HG03342 (cell line): Measurements from ENCODE around the gene LRRC8E.
"Not testable (repeated sequence)": the region's sequence is repeated elsewhere in the genome, so short reads cannot be mapped to it uniquely, and the experiment has no call there.

Experiments
- ATAC-seq: cut with Tn5 transposase; IDR thresholded peaks from one replicate; pipeline ENCODE4 v1.9.1; 2021; ENCODE audit warnings: mild to moderate bottlenecking, moderate library complexity; ENCODE audit not compliant: unreplicated experiment

LRRC8E gene

DNA sequence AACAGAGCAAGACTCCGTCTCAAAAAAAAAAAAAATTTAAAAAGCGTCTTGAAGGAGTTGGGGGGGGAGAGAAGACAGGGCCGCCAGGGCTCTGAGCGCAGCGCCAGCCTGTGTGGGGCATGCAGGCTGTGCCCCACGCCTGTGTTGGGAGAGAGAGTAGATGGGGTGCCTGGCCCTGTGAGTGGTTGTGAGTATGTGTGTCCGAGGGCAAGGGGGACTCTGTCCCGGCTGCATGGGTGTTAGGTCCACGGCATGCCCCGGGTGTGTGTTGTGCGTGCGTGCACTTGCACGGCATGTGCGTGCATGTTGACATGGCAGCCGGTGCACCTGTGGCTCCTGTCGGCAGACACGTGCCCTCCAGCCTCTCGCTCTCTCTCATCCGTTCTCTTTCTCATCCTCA, 18.8 kb downstream of the LRRC8E start:
- ATAC-seq: no peak

DNA sequence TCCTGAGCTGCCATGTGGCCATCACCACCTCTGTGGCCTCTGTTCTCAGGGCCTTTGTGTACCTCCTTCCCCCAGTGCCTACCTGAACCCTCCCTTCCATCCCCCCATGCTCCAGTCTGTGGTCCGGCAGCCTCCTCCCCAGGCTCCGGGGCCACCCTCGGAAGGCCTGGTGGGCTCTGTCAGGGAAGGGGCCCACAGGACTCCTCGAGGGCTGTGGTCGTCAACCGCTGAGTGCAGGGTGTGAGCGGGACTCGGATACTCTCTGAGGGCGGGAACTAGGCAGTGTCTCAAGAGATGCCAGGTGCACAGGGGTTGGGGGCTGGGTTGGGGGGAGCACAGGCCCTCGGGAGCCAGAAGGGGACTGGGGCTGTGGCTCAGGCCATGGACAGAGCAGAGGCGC, 19.2 kb downstream of the LRRC8E start:
- no peak for ATAC-seq

DNA sequence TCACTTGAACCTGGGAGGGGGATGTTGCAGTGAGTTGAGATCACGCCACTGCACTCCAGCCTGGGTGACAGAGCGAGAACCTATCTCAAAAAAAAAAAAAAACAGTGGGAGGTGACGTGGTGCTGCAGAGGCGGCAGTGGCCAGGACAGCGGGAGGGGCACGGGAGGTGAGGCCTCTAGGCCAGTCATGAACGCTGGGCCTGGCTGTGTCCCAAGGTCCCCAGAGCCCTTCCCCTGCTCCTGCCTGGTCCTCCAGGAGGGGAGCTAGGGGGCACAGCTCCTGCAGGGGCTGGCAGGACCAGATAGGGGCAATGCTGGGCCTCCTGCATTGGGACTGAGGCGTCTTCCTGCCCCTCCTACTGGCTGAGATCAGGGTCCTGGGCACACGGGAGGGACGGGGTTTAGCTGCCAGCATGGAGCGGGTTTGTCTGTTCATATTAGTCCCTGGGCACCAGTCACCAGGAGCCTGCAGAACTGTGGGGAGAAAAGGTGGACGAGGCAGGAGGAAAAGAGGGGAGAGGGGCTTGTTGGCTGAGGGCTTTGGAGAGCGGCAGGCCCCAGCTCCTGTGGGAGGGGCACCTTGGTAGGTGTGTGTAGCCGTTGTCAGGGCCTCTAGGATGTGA, 19.9 kb downstream of the LRRC8E start:
- ATAC-seq: no peak

DNA sequence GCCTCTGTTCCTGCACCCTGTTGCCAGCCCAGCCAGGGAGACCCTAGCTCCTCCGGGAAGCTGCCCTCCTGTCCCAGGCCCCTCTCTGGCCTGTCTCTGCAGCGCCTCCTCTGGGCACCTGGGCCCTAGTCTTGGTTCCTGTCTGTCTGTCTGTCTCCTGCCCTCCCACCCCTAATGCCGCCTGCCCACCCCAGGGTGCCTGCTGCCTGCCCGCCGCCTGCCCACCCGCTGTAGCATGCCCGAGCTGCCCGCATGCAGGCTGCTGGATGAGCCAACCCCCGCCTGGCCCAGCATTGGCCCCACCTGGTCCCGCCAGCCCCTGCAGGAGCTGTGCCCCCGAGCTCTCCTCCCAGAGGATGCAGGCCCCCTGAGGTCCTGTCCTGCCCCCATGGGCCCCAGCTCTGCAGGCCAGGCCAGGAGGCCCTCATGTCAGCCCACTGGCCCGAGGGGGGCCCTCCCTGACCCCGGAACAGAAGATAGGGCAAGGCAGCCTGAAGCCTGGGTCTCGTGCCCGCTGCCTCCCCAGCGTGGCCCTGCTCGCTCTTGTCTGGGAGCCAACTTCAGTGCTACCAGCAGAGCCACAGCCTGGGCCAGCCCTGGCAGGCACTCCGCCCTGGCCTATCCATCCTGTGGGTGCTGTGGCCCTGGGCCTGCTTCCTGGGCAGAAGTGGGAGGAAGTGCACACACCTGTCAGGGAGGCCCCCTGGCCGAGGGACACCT, 20.6 kb downstream of the LRRC8E start:
- no peak for ATAC-seq

DNA sequence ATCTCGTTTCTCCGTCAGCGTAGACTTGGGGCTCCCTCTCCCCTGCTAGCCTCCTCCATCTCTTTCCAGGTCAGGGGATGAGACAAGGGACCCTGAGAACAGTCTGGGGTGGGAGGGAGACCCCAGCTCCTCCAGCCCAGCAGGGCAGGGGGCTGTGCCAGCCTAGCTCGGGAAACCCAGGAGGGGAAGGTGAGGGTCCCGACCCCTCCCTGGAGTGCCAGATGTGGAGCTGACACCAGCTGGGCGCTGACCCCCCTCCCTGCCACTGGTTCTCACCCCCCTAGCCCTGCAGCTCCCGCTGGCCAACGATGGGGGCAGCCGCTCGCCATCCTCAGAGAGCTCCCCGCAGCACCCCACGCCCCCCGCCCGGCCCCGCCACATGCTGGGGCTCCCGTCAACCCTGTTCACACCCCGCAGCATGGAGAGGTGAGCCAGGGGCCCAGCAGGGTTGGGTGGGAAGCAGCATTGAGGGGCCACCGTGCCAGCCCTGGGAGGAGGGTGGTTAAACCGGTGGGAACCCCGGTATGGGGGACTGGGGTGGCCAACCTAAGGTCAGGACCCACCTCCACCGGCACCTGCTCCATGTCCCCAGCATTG, 21.3 kb downstream of the LRRC8E start:
- no peak for ATAC-seq

DNA sequence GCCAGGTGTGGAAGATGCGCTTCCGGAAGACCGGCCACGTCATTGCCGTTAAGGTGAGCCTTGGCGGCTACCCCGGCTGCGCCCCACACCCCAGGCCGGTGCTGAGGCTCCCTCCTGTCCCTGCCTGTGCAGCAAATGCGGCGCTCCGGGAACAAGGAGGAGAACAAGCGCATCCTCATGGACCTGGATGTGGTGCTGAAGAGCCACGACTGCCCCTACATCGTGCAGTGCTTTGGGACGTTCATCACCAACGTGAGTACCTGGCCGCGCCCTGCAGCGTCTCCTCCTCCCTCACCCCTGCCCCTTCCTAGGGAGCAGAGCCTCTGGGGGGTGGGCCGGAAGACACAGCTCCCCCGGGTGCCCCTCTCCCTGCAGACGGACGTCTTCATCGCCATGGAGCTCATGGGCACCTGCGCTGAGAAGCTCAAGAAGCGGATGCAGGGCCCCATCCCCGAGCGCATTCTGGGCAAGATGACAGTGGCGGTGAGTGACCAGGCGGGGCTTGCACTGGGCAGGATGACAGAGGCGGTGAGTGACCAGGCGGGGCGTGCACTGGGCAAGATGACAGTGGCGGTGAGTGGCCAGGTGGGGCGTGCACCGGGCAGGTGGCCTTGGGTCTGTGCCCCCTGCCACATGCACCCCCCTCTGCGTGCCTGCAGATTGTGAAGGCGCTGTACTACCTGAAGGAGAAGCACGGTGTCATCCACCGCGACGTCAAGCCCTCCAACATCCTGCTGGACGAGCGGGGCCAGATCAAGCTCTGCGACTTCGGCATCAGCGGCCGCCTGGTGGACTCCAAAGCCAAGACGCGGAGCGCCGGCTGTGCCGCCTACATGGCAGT, 22.2 kb downstream of the LRRC8E start:
- no peak for ATAC-seq

DNA sequence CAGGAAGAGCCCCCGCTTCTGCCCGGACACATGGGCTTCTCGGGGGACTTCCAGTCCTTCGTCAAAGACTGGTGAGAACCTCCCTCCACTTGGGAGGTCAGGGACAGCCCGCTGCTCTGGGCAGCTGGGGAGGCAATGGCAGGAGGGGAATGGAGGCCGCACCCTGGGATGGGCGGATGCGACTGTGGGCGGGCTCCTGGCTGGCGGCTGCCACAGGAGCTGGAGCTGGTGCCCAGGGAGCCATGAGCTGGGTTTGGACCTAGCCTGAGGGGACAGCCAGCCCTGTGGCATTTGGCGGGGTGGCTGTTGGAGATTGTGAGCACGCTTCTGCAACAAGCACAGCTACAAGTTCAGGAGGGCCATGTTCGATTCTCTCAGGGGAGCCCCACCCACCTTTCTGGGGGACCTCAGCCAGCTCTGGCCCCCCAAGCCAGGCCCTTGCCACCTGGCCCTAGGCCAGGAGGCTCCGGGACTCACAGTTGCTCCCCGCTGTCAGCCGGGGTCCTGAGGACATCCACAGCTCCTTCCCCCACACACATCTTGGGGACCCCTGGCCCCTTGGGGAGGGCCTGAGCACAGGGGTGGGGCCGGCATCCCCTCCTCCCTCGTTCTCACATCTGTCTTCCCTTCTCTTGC, 23.3 kb downstream of the LRRC8E start:
- no peak for ATAC-seq

DNA sequence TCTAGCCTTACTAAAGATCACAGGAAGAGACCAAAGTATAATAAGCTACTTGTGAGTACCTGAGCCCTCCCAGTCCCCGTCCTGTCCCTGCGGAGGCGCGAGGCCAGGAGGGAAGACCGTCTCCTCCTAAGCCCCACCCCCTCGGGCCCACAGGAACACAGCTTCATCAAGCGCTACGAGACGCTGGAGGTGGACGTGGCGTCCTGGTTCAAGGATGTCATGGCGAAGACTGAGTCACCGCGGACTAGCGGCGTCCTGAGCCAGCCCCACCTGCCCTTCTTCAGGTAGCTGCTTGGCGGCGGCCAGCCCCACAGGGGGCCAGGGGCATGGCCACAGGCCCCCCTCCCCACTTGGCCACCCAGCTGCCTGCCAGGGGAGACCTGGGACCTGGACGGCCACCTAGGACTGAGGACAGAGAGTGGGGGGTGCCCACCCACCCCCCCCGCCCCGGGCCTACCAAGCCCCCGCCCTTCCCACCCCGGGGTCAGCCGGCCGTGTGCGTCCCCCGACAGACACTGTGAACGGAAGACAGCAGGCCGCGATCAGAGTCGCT, 23.9 kb downstream of the LRRC8E start:
- ATAC-seq: no peak

DNA sequence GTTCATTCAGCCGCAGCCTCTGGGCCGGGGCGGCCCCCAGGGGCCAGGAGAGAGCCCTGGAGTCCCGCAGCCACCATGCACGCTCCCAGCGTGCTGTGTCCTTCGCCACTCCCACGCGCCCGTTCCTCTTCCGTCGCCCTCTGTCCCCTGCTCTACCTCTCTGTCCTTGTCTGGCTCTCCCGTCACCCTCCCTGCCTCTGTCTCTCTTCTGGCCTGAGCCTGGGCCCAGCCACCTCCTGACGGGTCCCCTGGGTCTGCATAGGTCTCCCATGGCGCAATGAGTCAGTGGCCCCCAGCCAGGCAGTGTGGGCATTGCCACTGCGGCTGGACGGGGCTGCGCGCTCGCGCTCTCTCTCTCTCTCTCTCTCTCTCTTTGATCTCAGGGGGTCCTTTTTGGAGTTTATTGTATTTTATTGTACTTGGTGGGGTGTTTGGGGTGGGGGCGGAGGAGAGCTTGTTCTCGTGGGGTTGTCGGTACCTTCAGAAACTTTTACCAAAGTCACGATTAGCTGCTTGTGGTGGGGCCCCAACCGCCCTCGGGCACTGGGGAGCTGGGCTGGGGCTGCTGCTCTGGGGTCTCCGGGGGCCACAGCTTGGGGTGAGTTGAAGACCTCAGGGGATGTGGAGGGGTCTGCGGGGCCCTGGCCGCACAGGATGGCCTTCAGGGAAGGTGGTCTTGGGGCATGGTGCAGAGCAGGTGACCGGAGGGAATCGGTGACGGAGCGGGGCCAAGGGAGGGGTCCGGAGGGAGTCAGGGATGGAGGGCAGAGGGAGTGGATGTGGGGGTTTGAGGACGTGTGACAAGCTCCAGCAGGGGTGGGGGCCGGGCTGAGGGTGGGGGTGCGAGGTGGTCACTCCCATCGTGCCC, 24.6 kb downstream of the LRRC8E start:
- ATAC-seq: no peak

DNA sequence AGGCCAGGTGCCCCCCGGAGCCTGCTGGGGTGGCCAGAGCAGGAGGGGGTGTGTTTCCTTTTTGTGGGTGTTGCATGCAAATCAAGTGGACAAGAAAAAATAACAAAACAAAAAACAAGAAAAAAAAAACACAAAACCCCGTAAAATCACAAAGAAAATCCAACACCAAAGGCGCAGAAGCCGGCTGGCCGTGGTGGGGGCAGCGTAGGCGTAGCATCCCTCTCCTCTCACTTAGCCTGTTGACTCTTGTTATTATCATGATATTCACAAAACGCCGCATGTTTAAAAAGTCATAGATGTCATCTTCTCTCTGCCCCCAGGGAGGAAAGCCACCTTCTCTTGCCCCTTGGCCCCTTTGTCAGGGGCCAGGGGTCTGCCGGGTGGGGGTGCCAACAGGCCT, 25.3 kb downstream of the LRRC8E start:
- no peak for ATAC-seq

DNA sequence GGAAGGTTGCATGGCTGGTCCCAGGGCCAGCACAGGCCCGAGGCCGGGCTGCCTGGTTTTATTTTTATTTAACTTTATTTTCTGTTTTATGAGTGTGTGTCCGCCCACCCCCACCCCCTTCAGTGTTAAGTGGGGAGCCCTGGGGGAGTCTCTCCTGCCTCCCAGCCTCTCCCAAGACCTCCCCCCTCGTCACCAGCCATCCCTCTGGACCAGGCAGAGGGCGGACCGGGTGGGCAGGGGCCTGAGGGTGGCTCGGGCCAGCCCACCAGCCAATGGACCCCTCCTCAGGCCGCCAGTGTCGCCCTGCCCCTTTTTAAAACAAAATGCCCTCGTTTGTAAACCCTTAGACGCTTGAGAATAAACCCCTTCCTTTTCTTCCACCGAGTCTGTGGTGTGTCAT, 25.8 kb downstream of the LRRC8E start:
- no peak for ATAC-seq

DNA sequence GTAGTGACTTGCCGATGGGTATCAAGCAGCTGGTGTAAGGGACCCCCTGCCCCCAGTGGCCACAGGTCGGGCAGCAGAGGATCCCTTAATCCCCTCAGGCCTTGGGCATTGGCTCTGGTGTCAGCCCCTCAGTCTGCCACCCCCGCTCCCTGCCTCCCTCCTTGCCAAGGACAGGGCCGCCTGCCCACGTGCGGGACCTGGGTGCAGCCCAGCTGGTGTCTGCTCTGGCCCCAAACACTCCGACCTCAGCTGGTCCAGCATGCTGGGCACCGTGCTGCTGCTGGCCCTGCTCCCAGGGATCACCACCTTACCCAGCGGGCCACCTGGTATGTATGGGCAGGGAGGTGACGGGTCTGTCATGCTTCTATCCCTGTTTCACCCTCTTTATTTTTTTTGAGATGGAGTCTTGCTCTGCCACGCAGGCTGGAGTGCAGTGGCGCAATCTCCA, 26.3 kb downstream of the LRRC8E start, which contains the start of gene TGFBR3L:
Gene TGFBR3L (plus strand): TSS at position 233 of the 448 bp plus-strand sequence.
- ATAC-seq: no peak

DNA sequence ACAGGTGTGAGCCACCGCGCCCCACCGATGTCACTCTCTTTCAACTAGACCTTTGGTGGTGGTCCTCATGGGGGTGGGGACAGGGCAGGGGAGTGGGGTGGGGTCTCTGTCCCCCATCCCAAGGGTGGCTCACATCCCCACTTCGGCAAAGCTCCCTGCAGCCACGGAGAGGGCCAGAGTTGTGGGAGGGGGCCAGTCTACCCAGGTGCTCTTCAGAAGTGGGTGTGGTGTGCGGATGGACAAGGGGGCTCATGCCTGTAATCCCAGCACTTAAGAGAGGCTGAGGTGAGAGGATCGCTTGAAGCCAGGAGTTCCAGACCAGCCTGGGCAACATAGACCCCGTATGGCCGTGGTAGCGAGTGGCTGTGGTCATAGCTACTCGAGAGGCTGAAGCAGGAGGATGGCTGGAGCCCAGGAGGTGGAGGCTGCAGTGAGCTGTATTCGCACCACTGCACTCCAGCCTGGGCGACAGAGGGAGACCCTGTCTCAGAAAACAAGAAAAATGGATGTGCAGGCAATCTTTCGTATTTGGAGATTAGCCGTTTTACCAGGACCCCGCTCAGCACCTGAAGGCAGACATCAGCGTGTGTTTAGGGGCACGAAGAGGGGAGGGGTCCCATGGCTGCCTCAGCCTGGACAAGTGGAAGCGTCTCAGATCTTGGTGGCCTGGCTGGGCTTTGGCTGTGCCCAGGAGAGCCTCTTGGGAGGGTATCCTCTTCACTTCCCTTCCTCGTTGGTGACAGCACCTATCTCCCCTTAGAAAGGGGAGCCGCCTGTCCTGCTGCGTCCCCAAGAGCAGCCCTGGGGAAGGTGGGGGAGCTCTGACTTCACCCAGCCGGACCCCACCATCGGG, 27.2 kb downstream of the LRRC8E start:
- ATAC-seq: no peak

DNA sequence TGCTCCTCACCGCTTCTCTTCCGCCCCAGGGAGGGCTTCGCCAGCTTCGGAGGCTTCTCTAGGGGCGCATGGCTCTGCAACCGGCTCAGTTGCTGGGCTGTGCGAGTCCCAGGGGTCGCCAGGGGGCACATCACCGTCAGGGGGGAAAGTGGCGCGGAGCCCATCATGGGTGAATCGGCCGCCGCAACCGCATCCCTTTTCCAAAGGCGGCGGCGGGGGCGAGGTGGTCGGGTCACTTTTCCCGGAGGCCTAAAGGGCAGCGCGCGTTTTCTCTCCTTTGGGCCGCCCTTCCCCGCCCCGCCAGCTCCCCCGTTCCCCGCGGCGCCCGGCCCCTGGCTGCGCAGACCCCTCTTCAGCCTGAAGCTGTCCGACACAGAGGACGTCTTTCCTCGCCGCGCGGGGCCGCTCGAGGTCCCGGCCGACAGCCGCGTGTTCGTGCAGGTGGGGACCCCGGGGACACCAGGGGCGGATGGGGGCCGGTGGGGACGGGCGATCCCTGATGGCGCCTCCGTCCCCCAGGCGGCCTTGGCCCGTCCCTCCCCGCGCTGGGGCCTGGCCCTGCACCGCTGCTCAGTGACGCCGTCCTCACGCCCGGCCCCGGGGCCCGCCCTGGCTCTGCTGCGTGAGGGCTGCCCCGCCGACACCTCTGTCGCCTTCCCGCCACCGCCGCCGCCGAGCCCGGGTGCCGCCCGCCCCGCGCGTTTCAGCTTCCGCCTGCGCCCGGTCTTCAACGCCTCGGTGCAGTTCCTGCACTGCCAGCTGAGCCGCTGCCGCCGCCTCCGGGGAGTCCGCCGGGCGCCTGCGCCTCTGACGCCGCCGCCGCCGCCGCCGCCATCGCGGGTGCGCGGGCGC, 28.0 kb downstream of the LRRC8E start:
- ATAC-seq: no peak

DNA sequence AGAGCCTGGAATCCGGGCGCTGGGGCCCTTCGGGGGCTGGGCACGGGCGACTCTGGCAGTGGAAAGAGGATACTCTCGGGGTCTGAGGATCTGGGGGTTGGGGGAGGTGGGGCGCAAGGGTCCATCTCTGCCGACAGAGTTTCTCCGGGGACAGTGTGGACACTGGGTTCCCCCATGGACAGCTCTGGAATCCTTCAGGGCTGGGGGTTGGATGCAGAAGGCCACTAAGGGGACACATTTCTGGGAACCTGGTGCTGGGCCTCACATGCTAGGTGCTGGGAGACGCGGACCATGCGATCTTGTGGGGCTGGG, 28.6 kb downstream of the LRRC8E start:
- no peak for ATAC-seq

DNA sequence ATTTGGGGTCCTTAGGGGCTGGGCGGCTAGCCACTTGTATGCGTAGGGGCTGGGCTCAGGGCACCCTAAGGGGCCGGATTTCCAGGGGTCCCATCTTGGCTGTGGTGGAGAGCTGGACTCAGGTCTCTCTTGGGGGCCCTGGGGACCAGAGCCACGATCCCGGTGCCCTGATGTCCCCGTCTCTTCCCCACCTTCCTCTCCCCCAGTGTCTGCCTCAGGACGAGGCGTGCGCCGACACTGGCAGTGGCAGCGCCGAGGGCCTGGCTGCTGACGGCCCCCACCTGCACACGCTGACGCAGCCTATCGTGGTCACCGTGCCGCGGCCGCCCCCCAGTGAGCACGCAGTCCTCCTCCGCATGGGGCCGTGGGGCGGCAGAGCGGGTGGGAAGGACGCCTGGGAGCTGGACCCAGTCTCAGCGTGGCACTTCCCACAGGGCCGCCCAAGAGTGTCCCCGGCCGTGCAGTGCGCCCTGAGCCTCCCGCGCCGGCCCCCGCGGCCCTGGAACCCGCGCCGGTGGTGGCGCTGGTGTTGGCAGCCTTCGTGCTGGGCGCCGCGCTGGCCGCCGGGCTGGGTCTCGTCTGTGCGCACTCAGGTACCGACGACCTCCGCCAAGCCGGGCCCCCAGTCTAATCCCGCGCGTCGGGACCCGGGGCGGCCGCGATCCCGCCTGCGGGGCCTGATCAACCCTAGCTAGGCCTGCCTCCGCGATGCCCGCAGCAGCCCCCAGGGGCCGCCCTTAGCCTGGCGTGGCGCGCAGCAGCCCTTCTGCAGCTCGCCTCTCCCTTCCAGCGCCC, 29.2 kb downstream of the LRRC8E start:
- ATAC-seq: no peak

DNA sequence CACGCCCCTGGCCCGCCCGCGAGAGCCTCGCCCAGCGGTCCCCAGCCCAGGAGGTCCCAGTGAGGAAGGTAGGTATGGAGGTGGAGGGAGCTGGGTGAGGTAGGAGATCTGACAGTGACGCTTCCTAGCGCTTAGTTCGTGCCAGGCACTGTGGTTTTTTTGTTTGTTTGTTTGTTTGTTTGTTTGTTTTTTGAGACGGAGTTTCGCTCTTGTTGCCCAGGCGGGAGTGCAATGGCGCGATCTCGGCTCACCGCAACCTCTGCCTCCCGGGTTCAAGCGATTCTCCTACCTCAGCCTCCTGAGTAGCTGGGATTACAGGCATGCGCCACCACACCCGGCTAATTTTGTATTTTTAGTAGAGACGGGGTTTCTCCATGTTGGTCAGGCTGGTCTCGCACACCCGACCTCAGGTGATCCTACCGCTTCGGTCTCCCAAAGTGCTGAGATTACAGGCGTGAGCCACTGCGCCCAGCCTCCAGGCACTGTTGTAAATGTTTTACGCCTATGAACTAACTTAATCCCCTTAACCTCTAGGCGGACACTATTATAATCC, 29.8 kb downstream of the LRRC8E start:
- not testable (repeated sequence) for ATAC-seq
